Karpas-422 (cell line): Measurements from ENCODE around the gene ADCY5. TPM values are rescaled to one million over a fixed set of nuclear protein-coding genes. Genes with fewer than 3 reads are reported as not detected.

Experiments
- DNase-seq: peaks from one replicate; pipeline ENCODE4 v3.0.0-alpha.2; 2015
- H2AFZ ChIP-seq: fragments of 200-600 bp; sonication (generic); 2 replicates; pipeline ENCODE4 v1.6.1; 2014; ENCODE audit warnings: antibody characterized with exemption, low read length, mixed read lengths
- H3K27ac ChIP-seq: fragments of 200-600 bp; sonication (generic); 2 replicates; pipeline ENCODE4 v1.5.1; 2014; ENCODE audit warnings: mild to moderate bottlenecking, low read length, moderate library complexity
- H3K27me3 ChIP-seq: fragments of 200-600 bp; sonication (generic); 2 replicates; pipeline ENCODE4 v1.6.1; 2014; ENCODE audit warnings: low read length, mixed read lengths
- H3K36me3 ChIP-seq: fragments of 200-600 bp; sonication (generic); 2 replicates; pipeline ENCODE4 v1.6.1; 2014; ENCODE audit warnings: low read length, mixed read lengths; ENCODE audit not compliant: insufficient read depth
- H3K4me1 ChIP-seq: fragments of 200-600 bp; sonication (generic); 2 replicates; pipeline ENCODE4 v1.6.1; 2014; ENCODE audit warnings: mild to moderate bottlenecking, low read length, mixed read lengths
- H3K4me2 ChIP-seq: fragments of 200-600 bp; sonication (generic); 2 replicates; pipeline ENCODE4 v1.6.1; 2014; ENCODE audit warnings: low read length, low read depth, mild to moderate bottlenecking; ENCODE audit not compliant: poor library complexity, severe bottlenecking
- H3K4me3 ChIP-seq: fragments of 200-600 bp; sonication (generic); 2 replicates; pipeline ENCODE4 v1.5.1; 2014; ENCODE audit warnings: mild to moderate bottlenecking, antibody characterized with exemption, low read length, mixed read lengths
- H3K79me2 ChIP-seq: fragments of 200-600 bp; sonication (generic); 2 replicates; pipeline ENCODE4 v1.6.1; 2014; ENCODE audit warnings: mild to moderate bottlenecking, low read length, mixed read lengths
- H3K9ac ChIP-seq: fragments of 200-600 bp; sonication (generic); 2 replicates; pipeline ENCODE4 v1.6.0; 2014; ENCODE audit warnings: low read length
- H3K9me2 ChIP-seq: fragments of 200-600 bp; sonication (generic), shearing (Covaris generic); replicated peaks from 2 replicates; pipeline ENCODE4 v1.6.0; 2014; ENCODE audit warnings: mild to moderate bottlenecking, low read length, moderate library complexity; ENCODE audit not compliant: insufficient read depth
- H3K9me3 ChIP-seq: fragments of 300-700, 200-600 bp; sonication (generic); 2 replicates; pipeline ENCODE4 v1.6.1; 2014; ENCODE audit warnings: low read length, mixed read lengths
- H4K20me1 ChIP-seq: fragments of 200-600 bp; sonication (generic); 2 replicates; pipeline ENCODE4 v1.6.1; 2014; ENCODE audit warnings: mild to moderate bottlenecking, antibody characterized with exemption, low read length, low read depth; ENCODE audit not compliant: insufficient read depth
- total RNA-seq: library from RNA; depleted of rRNA; stranded (reverse); fragments of >200 nt; shearing (Covaris generic); gene quantifications from 2 replicates; pipeline ENCODE4 v1.2.3, GENCODE V29; 2014; ENCODE audit warnings: low replicate concordance

The ADCY5 gene
- total RNA-seq, 1 experiment from 2014 or later = not detected

DNA sequence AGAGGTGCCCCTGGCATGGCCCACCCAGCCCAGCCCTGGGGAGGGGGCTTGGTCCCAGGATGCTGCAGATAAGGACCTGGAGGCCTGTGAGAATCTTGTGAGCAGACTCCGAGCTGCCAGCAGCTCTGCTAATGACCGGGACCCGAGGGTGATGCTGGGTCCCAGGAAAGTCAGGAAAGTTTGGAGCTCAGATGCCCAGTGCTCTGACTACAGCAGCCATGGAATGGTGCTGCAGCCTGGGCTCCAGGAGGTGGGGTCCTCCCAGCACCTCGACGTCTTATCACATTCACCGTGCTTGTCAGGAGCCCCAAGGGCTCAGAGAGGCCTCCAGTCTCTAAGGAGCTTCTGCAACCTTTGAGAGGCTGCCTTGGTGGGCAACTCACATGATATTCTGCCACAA lies 34.3 kb upstream of the ADCY5 start:
- Histone ChIP-seq H3K9me3 (no peaks in the 10 kb centered on the region), H2AFZ (no peak overlapping the region), H3K27me3 (no peaks in the 10 kb centered on the region), H3K4me2 (no peak overlapping the region), H3K4me3 (no peak overlapping the region), H3K79me2 (no peaks in the 10 kb centered on the region), H3K27ac (no peak overlapping the region), H3K9me2 (no peaks in the 10 kb centered on the region), H4K20me1 (no peaks in the 10 kb centered on the region), H3K36me3 (no peaks in the 10 kb centered on the region), H3K4me1 (peaks cover 27% of the 10 kb centered on the region), H3K9ac (no peak overlapping the region)
- no peak for DNase-seq

DNA sequence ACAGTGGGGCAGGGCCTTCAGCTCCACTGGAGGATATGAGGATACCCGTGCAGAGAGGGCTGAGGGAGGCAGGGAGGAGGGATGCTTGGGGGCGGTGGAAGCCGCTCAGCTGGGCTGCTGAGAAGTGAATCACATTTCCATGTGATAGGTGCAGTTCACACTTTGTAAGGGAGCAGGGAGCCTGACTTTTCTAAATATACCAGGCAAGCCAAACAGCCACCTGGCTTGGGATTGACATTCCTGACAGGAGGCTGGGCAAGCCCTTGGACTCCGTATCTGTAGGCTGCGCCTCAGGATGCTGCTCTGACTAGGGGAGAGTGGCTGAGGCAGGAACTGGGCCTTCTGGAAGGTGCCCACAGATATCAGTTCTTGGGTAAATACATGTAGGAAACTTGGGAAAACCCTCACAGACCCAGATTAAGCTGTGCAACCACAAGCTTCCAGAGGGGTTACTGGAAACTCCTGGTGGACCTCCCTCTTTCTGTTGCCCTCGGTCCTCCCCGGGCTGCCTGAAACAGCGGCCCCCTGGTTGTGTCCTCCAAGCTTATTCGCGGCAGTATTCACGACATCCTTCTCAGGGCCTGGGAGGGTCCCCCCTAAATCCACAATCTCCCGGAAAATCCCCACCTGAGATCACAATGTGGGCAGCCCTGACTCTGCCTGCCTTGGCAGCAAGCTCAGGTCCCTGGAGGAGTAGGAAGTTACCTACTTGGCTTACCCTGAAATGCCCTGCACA lies 33.0 kb upstream of the ADCY5 start:
- H4K20me1 ChIP-seq = no peaks in the 10 kb centered on the region
- no peak overlapping the region for H3K27ac ChIP-seq
- DNase-seq = no peak
- H3K27me3 ChIP-seq = no peaks in the 10 kb centered on the region
- H3K79me2 ChIP-seq = no peaks in the 10 kb centered on the region
- H3K4me3 ChIP-seq = no peak overlapping the region
- H3K9ac ChIP-seq = no peak overlapping the region
- H3K9me2 ChIP-seq = no peaks in the 10 kb centered on the region
- no peak overlapping the region for H3K4me2 ChIP-seq
- no peaks in the 10 kb centered on the region for H3K9me3 ChIP-seq
- H3K36me3 ChIP-seq = no peaks in the 10 kb centered on the region
- H2AFZ ChIP-seq = no peak overlapping the region
- H3K4me1 ChIP-seq = peaks cover 27% of the 10 kb centered on the region

- no peaks in the 10 kb centered on the region for H3K9me3 ChIP-seq
- DNase-seq = no peak
- H3K36me3 ChIP-seq = no peaks in the 10 kb centered on the region
- no peak overlapping the region for H3K27ac ChIP-seq
- H3K4me1 ChIP-seq = peaks cover 27% of the 10 kb centered on the region
- H3K9ac ChIP-seq = no peak overlapping the region
- no peaks in the 10 kb centered on the region for H3K27me3 ChIP-seq
- H3K9me2 ChIP-seq = no peaks in the 10 kb centered on the region
- H2AFZ ChIP-seq = no peak overlapping the region
- no peak overlapping the region for H3K4me3 ChIP-seq
- H3K79me2 ChIP-seq = no peaks in the 10 kb centered on the region
- no peaks in the 10 kb centered on the region for H4K20me1 ChIP-seq
- peak overlapping the region; percentile 20 for H3K4me2 ChIP-seq
Measured at GRCh38 chr3:123481071-123481470, 32.2 kb upstream of the ADCY5 start.

- H3K4me2 ChIP-seq = peak overlapping the region; percentile 20
- peaks cover 27% of the 10 kb centered on the region for H3K4me1 ChIP-seq
- no peak overlapping the region for H2AFZ ChIP-seq
- no peak overlapping the region for H3K9ac ChIP-seq
- no peaks in the 10 kb centered on the region for H3K36me3 ChIP-seq
- H3K9me3 ChIP-seq = no peaks in the 10 kb centered on the region
- H3K27me3 ChIP-seq = no peaks in the 10 kb centered on the region
- DNase-seq = peak; percentile 86
- H3K4me3 ChIP-seq = no peak overlapping the region
- H3K79me2 ChIP-seq = no peaks in the 10 kb centered on the region
- no peaks in the 10 kb centered on the region for H4K20me1 ChIP-seq
- no peak overlapping the region for H3K27ac ChIP-seq
- H3K9me2 ChIP-seq = no peaks in the 10 kb centered on the region
Measured at GRCh38 chr3:123480428-123480827, 31.5 kb upstream of the ADCY5 start.

GRCh38 chr3:123479891-123480290 lies 31.0 kb upstream of the ADCY5 start:
- H2AFZ ChIP-seq = no peak overlapping the region
- no peaks in the 10 kb centered on the region for H3K36me3 ChIP-seq
- no peaks in the 10 kb centered on the region for H3K9me3 ChIP-seq
- no peaks in the 10 kb centered on the region for H3K27me3 ChIP-seq
- peaks cover 27% of the 10 kb centered on the region for H3K4me1 ChIP-seq
- peak overlapping the region; percentile 20 for H3K4me2 ChIP-seq
- no peaks in the 10 kb centered on the region for H4K20me1 ChIP-seq
- H3K4me3 ChIP-seq = no peak overlapping the region
- no peaks in the 10 kb centered on the region for H3K79me2 ChIP-seq
- no peaks in the 10 kb centered on the region for H3K9me2 ChIP-seq
- no peak overlapping the region for H3K27ac ChIP-seq
- no peak for DNase-seq
- H3K9ac ChIP-seq = no peak overlapping the region

GRCh38 chr3:123478314-123478713 lies 29.4 kb upstream of the ADCY5 start:
- no peak overlapping the region for H3K27ac ChIP-seq
- no peak for DNase-seq
- no peak overlapping the region for H3K9ac ChIP-seq
- no peaks in the 10 kb centered on the region for H3K9me3 ChIP-seq
- no peak overlapping the region for H3K4me2 ChIP-seq
- no peak overlapping the region for H3K4me3 ChIP-seq
- no peaks in the 10 kb centered on the region for H3K36me3 ChIP-seq
- no peaks in the 10 kb centered on the region for H3K79me2 ChIP-seq
- no peaks in the 10 kb centered on the region for H4K20me1 ChIP-seq
- no peak overlapping the region for H2AFZ ChIP-seq
- no peaks in the 10 kb centered on the region for H3K27me3 ChIP-seq
- H3K9me2 ChIP-seq = no peaks in the 10 kb centered on the region
- H3K4me1 ChIP-seq = peaks cover 27% of the 10 kb centered on the region

DNA sequence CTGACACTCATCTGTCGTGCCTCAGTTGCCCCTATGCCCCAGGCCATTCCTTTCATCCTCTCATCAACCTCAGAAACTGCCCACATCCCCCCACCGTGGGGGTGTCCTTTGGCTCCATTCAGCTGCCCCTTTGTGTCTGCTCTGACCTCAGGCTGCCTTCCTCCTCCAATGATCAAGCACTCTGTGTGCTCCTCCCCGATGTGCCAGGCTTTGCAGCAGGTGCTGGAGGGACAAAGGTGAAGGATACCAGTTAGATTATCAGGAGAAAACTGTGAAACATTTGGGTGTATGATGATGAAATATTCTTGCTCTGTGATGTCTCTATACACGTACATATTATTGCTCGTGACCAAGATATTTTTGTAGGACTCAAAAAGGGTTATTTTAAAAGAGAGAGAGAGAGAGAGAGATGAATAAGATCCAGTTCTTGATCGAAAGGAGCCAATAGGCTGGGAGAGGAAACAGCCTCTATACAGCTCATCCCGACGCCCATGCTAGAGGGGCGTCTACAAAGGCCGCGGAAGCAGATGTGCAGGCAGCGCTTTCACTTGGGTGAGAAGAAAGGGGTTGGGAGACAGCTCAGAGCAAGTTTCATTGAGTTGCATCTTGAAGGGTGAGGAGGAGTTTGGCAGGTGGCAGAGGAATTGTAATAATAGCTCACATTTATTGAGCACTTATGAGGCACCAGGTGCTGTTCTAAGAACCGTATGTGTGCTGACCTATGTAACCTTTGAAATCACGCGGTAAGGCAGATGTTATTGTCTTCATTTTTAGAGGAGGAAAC lies 28.3 kb upstream of the ADCY5 start:
- H4K20me1 ChIP-seq = no peaks in the 10 kb centered on the region
- no peaks in the 10 kb centered on the region for H3K36me3 ChIP-seq
- no peak overlapping the region for H3K9ac ChIP-seq
- H3K4me2 ChIP-seq = no peak overlapping the region
- no peak overlapping the region for H2AFZ ChIP-seq
- no peak overlapping the region for H3K27ac ChIP-seq
- no peaks in the 10 kb centered on the region for H3K79me2 ChIP-seq
- peaks cover 27% of the 10 kb centered on the region for H3K4me1 ChIP-seq
- H3K9me3 ChIP-seq = no peaks in the 10 kb centered on the region
- no peaks in the 10 kb centered on the region for H3K9me2 ChIP-seq
- H3K27me3 ChIP-seq = no peaks in the 10 kb centered on the region
- DNase-seq = no peak
- H3K4me3 ChIP-seq = no peak overlapping the region

GRCh38 chr3:123475786-123476185 lies 26.9 kb upstream of the ADCY5 start:
- H3K9ac ChIP-seq = no peak overlapping the region
- H3K79me2 ChIP-seq = no peaks in the 10 kb centered on the region
- H3K27ac ChIP-seq = no peak overlapping the region
- H3K27me3 ChIP-seq = no peaks in the 10 kb centered on the region
- H3K4me2 ChIP-seq = no peak overlapping the region
- H3K4me1 ChIP-seq = peaks cover 17% of the 10 kb centered on the region
- no peak for DNase-seq
- H3K9me3 ChIP-seq = no peaks in the 10 kb centered on the region
- no peak overlapping the region for H2AFZ ChIP-seq
- H3K9me2 ChIP-seq = no peaks in the 10 kb centered on the region
- no peaks in the 10 kb centered on the region for H4K20me1 ChIP-seq
- no peak overlapping the region for H3K4me3 ChIP-seq
- H3K36me3 ChIP-seq = no peaks in the 10 kb centered on the region
